GM18498 (cell line): ENCODE measurements around the gene CEMIP.

Experiments used
- ATAC-seq: cut with Tn5 transposase; IDR thresholded peaks from one replicate; pipeline ENCODE4 v1.9.1; 2021; ENCODE audit warnings: mild to moderate bottlenecking, moderate library complexity; ENCODE audit not compliant: unreplicated experiment

CEMIP gene

DNA sequence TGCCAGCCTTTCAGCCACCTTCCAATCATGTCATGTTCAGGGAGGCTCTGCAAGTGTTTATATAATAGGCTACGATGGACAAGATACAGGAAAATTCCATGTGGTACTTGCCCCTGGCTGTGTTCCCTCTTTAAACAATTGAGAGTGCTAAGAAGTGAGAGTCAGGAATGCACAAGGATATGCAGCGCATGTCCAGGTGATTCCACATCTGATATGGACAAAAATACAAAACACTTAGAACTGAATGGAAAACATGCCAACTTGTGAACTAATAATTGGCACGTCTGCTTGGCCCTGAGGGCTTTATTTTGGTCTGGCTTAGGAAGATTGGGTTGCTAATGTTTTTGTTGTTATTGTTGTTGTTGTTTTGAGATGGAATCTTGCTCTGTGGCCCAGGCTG lies 100.9 kb downstream of the CEMIP start:
- ATAC-seq = no peak

DNA sequence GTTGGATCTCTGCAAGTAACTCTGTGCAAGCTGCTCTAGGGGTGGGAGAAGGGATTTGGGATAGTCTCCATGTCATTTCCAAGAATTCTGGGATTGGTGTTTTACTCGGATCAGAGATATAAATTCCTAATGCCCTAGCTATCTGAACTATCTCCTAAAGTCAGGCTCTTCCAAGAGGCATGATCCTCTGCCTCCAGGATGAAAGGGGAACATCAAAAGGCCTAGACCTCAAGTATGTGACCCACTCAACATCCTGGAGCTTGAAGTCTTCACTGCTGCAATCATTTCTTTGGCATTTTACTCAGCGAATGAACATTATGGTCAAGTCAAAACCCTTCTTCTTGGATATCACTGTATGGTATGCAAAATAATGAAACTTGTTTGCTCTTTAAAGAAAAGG lies 104.5 kb downstream of the CEMIP start:
- ATAC-seq = no peak

DNA sequence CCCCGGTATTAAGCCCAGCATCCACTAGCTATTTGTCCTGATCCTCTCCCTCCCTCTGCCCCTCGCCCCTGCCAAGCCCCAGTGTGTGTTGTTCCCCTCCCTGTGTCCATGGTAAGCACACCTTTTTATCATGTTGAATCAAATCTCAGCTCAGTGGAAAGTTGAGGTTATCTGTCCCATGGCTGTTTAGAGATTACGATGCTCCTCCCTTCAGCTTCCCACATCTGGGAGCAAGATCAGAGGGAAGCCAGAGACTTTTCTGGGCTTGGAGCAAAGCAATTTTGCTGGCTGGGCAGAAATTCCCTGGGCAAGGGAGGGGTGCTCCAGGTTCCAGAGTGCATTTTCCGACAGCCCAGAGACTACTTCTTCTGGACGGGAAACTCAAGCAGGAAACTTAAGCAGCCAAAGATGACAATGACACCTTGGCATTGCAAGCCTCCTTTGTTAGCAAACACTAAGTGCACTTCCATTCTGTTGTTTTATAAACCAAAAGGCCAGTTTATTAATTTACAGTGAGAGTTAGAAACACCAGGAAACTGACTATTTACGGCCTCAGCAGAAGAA lies 105.9 kb downstream of the CEMIP start:
- ATAC-seq = no peak

DNA sequence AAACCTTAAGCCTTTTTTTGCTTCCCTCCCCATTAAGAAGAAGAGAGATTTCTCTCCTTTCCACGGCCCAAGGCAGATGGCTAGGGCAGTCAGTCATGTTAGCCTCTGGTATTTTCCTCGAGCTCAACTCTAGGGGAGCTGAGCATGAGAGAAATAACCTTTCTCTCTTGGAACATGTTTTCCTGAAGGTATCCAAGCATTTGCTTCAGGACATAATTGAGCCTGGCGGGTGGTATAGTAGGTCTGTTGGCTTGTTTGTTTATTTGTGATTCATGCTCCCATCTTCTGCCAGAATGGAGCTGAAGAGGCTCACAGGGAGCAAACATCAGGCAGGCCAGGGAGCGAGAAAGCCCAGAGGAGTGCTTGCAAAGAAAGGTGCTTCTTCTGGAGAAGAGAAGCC lies 108.0 kb downstream of the CEMIP start:
- ATAC-seq = no peak

DNA sequence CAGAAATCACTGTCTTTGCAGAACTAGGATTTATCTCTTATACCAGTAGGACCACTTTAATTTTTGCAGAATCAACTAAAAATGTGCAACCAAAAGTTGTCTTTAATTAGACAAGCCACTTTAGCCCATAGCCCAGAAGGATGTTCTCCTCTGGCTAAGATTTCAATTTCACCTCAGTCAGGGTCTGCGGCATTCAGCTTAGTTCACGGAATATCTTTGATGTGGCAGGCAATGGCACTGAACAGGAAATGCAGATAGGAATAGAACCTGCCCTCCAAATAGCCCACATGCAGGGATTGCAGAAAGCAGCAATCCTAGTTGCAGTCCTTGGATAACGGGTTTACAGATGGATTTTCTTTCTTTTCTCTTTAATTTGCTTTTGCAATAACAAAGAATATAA lies 109.7 kb downstream of the CEMIP start:
- ATAC-seq = no peak

DNA sequence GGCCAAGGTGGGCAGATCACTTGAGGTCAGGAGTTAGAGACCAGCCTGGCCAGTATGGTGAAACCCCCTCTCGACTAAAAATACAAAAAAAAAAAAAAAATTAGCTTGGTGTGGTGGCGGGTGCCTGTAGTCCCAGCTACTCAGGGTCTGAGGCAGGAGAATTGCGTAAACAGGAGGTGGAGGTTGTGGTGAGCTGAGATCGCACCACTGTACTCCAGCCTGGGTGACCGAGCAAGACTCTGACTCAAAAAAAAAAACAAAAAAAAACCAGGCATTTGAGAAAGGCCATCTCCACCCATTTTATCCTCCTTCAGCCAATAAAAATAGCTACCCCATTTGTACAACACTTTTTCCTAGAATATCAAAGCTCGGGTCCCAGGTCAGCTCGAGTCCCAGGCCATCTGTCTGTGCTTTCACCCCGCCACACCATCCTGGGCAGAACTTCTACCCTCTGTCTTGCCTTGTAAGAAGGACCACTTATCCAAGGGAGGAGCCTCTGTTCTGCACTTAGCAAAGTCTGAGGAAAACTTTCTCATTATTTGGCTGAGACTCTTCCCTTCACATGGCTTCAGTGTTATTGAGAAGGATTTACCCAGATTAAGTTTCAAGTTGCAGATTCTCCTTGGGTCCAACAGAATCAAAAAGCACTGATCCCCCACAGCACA lies 111.3 kb downstream of the CEMIP start:
- ATAC-seq = no peak

DNA sequence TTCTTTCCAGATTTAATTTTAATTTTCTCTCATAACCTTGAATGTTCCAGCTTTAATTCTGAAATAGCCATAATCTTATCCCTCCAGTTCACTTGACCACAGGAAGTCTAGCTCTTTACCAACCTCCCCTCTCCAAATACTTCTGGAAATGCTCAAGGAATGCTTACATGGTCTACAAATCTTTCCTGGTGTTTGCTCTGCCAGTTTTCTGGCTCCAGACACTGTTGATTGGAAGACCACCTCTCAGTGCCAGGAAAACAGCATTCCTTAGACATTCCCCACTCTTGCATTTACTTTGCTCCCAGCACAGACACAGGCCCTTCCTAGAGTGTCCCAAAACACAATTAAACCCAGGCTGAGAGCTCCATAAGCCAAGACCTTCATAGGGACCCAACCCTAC lies 111.8 kb downstream of the CEMIP start:
- ATAC-seq = no peak

DNA sequence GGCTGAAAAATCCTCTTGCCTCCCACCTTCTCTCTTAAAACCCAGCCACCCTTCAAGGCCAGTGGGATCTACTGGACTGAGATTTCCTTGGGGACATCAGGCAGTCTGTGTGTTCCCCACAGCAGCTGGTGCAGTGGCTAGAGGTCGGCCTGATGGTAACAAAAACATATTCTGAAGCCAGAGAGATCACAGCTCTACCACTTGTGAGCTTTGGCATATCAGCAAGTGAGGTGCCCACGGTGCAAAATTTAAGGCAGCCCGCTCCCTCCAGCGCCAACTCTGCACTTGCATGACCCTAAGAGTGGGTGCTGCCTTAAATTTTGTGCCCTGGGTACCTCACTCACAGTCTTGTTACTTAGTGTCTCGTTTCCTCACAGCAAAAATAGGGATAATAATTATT lies 113.2 kb downstream of the CEMIP start:
- ATAC-seq = no peak

DNA sequence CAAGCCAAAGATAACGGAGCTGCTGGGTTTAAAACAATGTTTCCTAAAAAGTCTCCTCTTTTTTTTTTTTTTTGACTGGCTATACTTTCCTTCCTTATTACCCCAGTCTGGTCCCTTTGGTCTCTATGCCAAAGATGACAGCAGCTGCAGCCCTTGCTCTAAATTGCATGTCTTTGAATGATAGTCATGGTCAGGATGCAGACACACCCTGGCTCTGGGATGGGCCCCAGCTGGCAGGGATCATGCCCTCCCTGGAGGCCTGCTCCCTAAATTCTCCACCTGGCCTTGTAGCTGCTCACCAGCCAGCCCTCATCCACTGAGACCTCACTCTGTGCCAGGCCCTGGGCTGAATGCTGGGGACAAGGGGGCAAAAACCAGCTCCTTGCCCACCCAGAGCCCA lies 114.6 kb downstream of the CEMIP start:
- no peak for ATAC-seq

DNA sequence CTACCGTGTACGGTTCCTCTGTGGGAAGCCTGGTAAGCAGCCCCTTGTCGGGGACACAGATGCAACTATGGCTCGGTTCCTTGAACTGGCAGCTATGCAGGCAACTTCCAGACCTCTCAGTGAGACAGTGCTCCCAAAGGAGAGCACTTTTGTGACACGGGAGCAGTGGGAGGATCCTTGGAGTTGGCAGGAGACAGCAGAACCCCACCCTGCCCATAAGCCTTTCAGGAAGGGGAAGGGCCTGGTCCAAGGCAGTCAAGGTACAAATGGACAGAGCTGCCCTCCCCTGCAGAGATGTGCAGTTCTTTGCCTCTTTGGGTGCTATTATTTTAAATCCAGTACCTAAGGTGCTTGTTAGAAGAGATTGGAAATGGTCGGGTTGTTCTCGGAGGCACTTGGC lies 115.9 kb downstream of the CEMIP start:
- ATAC-seq = no peak

DNA sequence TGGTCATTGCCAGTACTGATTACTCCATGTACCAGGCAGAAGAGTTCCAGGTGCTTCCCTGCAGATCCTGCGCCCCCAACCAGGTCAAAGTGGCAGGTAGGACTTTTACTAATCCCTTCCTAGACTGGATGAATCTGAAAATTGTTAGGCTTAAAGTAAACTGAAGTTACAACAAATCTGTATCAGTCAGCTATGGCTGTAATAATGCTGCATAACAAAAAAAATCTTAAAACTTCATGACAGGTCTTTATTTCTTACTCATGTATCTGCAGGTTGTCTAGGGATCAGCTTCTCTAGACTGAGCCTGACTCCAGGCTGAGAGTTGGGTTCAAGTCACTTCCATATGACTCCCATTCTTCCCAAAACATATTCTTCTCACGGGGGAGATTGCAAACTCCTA lies 116.8 kb downstream of the CEMIP start:
- ATAC-seq = no peak

DNA sequence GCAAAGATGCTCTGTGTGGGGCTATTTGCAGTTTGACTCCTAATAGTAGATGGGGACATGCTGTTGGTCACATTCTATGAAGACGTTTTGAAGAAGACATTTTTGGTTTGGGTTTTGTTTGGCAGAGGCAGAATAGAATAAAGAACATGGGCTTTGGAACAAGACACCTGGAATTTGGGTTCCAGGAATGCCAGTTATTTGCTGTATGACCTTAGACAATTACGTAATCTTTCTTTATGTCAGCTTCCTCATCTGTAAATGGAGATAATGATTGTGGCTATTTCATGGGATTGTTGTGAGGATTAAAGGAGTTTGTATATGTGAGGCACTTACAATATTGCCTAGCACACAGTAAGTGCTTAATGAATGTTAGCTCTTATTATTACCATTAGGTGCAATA lies 118.9 kb downstream of the CEMIP start:
- ATAC-seq = no peak

DNA sequence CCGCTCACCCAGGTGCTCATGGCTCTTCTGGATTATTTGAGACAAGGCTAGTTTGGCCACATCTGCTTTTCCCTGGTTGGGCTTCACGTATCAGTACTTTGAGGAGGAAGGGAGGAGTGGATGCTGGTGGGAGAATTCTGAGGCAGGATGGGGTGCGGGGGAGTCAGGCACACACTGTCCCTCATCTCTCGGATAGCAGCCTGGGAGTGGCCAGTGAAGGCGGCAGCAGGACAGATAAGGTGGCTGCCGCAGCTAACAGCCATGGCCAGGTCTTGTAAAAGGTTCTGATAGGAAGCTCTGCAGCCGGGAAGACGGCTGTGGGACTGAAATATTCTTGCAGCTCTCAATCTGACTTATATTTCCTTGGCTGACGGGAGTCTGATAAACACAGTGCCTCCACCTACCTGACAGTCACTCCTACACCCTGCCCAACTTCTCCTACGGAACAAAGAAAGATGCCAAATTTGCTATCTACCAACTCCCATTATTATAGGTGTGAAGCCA lies 123.2 kb downstream of the CEMIP start:
- no peak for ATAC-seq

DNA sequence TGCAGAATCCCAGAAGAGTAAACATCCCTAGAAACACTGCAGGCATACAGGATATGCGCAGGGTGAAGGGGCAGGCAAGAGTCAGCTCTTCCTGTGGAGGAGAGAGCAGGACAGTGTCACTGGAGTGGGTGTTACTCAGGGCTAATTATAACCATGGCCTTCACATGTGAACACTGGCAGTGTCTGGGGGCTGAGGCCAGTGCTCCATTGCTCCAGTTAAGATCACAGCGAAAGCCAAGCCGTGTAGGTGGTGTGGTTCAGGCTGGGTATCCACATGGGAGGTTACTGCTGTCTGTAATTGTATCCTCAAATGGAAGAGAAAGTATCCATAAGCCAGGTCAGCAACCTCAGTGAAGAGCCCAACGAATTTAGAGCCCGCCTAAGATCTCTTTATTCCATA lies 125.8 kb downstream of the CEMIP start:
- no peak for ATAC-seq

DNA sequence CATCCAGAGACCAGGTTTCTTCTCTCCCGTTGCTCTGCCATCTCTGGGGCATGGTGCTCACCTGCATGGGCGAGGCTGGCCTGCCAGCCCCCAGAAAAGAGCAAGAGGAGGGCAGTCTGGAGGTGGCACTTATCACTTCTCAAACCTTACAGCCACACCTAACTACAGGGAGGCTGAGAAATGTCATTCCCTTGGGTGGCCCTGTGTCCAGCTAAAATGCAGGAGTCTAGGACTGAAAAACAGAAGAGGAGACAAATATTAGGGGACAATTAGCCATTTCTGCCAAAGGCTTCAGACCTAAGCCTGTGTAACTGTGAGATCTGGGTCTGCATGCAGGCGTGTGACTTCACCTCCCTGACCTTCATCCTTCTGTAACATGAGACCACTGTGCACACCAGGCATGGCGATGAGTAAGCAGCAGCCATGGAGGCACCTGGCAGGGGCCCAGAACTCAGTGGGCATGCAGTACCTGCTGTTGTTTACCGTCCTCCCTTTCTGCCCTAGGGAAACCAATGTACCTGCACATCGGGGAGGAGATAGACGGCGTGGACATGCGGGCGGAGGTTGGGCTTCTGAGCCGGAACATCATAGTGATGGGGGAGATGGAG lies 127.1 kb downstream of the CEMIP start:
- ATAC-seq = no peak

DNA sequence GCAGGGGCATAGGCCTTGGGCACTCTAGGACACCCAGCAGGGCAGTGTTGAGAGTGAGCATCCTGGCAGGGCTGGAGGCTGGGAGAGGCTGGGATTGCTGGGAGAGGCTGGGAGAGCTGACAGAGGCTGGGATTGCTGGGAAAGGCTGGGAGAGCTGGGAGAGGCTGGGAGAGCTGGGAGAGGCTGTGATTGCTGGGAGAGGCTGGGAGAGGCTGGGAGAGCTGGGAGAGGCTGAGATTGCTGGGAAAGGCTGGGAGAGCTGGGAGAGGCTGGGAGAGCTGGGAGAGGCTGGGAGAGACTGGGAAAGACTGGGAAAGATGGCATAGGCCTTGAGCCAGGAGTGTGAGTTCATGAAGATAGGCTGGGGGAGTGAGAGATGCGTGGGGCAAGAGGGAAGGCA lies 132.7 kb downstream of the CEMIP start:
- ATAC-seq = no peak

DNA sequence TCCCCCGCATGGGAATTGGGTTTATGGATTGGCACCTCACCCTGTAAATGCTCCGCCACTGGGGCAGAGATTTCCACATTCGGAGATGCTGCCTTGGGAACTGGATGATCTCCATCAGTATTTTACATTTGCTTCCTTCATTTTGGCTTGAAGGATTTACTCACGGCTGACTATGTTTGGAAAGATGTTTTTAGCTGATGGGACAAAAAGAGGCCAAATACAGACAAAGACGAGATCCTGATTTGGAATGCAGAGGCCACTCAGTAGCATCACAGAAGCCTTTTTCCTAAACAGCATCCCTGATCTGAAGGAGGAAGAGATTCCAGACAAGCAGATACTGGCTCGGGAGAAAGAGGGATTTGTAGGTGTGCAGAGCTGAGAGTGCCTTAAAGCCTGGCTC lies 133.5 kb downstream of the CEMIP start:
- no peak for ATAC-seq

DNA sequence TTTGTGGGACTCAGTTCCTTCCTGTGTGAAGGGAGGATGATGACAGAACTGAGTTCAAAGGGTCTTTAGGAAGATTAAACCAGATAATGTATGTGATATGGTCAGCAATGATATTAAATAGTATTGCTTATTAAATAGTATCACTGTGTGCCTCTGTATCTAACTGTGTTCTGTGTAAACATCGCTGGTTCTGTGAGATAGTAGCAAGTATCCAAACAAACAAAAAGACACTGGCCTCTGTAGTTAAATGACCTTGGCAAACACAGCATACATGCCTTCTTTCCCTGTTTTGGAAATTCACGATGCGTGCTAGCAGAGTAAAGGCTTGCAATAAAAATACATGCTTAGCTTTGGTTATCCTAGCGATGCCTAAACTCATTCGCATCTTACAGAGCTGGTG lies 134.4 kb downstream of the CEMIP start:
- no peak for ATAC-seq

DNA sequence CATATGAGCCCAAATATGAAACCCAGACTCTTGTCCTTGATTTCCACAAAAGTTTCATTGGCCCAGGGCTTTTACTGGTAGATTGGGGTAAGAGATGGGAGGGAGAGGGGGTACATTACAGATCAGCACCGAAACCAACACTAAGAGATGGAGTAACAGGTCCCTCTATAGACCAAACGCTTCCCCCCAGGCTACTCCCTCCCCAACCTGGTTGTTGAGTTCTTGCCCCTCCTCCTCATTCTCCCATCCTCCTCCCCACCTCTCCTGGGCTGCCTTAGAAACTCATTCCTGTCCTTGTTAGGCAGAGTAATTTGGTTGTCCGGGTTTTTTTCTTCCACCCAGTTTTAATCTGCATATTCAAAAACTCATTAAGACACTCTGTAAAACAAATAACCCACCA lies 136.3 kb downstream of the CEMIP start:
- ATAC-seq = no peak

DNA sequence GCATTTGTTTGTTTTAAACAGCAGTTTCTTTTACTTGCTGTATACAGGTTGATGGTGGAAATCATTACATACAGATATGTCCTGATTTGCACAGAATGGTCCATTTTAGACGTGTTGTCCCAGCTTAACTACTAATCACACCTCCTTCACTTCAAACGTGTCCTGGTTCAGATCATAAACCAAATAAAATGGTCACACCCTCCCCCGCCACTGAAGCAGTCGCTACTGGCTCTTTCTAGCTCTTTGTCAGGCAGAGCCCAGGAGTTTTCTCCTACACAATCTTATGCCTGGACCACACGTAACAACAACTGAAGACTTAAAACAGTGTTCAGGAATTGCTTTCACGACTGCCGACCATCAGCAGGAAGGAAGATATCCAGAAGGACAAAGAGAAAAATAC lies 136.9 kb downstream of the CEMIP start:
- no peak for ATAC-seq

DNA sequence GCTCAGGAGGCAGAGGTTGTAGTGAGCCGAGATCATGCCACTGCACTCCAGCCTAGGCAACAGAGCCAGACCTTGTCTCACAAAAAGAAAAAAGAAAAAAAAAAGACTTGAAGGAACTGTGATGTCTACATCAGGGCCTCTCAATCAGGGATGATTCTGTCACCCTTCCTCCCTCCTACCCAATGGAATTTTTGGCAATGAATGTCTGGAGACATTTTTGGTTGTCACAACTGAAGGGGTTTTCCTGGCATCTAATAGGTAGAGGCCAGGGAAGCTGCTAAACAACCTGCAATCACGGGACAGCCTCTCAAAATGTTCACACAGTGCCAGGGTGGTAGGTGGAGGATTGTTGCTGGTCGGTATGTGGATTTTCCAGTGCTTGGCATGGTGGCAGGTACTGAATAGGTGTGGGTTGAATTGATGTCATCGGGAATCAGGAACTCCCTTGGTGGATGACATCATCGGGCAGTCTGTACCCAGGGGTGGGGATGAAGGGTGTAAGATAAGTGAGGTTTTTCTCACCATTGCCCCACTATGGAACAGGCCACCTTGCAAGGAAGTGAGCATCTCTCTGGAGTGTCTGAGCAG lies 139.1 kb downstream of the CEMIP start:
- no peak for ATAC-seq

DNA sequence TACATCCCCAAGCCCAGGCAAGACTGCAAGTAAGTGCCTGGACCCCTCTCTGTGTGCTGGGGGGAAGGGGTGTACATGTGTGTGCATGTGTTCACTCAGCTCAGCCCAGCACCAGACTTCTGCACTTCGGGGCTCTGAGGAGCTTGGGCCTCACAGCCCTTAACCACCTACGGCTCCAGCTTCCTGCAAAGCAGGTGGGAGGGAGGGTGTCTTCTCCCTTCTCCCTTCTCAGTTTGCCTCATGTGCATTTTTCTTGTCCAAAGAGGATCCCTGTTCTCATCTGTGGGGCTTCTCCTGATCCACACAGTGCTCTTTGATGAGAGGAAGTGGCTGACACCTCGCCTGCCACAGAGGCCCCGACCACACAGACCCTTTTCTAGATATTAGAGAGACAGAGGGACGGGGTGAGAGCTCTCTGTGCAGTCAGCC lies 141.1 kb downstream of the CEMIP start:
- no peak for ATAC-seq
